Activated CD4-positive, alpha-beta T cell treated with anti-CD3 and anti-CD28 coated beads for 4 hours (primary cell): ENCODE measurements around the gene MTA1.

ENCODE experiments used
- DNase-seq, 2 donors: peaks; one replicate each; pipeline ENCODE4 v3.0.0-alpha.2; 2020

Gene MTA1

DNA sequence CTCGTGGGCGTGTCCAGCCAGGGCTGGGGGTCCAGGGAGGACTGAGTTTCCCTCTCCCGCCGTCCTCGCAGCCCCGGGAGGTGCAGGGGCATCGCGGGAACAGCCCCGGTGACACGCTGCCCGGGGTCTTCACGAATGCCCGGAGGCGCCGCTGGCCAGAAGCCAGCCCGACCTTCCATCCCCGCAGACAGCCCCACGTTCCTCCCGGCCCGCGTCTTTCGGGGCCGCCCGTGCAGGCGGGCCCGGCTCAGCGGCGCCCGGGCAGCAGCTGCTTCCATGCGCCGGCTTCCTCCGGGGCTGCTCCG is 70.6 kb downstream of the MTA1 start:
- no peak for DNase-seq

DNA sequence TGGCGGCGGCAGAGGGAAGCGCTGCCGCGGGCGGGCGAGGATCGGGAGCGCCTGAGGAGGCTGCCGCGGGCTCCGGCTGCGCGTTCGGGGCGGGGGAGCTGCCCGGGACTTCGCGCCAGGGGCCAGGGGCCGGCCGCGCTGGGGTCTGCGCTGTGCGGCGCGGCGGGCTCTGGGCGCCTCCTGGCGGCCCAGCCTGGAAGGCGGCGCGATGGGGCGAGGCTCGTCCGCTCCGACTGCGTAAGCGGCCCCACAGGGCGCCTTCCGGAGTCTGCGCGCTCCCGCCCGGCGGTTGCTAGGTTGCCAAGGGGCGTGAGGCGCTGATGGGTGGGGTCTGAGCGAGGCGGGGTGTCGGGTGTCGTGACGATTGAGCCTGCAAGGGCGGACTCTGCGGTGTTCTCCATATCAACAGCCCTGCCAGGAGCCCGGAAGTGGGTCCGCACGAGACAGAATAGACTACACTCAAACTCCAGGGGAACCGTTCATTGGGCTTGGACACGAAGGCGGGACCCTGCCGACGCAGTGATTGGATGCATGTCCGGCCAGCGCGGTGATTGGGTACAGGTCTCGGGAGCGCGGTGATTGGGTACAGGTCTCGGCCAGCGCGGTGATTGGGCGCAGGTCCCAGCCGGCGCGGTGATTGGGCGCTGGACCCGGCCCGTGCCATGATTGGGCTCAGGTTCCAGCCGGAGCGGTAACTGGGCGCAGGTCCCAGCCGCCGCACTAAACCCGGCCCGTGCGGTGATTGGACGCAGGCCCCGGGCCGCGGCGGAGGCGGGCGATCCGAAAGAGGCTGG is 71.1 kb downstream of the MTA1 start, which contains the start of gene TEDC1:
TEDC1 (plus strand) TSS at position 675 of the 794 bp plus-strand sequence. CDS start 130 bp downstream, outside the sequence.
- DNase-seq, result peak; percentile 97 to 99

DNA sequence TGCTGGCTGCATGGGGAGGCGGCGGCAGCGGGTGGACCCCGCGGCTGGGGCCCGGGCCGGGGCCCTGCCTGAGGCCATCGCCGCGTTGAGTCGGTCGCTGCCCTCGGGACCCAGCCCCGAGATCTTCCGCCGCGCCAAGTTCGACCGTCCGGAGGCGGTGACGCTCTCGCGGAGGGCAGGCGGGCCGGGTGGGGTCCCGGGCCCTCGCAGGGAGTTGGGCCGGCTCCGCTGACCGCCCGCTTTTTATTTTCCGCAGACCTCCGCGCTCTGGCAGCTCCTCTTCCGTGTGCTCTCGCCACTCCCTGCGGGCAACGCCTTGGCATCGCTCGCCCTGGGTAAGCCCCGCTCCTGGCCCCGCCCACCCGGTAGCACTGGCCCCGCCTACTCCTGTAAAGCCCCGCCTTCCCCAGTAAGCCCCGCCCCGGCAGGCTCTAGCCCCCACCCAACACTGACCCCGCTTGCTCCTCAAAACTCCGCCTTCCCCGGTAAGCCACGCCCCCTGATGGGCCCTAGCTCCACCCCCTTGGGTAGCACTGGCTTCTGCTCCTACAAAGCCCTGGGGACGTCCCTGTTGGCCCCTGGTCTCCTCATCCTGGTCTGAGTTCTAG is 71.8 kb downstream of the MTA1 start:
- DNase-seq, result peak; percentile 80

DNA sequence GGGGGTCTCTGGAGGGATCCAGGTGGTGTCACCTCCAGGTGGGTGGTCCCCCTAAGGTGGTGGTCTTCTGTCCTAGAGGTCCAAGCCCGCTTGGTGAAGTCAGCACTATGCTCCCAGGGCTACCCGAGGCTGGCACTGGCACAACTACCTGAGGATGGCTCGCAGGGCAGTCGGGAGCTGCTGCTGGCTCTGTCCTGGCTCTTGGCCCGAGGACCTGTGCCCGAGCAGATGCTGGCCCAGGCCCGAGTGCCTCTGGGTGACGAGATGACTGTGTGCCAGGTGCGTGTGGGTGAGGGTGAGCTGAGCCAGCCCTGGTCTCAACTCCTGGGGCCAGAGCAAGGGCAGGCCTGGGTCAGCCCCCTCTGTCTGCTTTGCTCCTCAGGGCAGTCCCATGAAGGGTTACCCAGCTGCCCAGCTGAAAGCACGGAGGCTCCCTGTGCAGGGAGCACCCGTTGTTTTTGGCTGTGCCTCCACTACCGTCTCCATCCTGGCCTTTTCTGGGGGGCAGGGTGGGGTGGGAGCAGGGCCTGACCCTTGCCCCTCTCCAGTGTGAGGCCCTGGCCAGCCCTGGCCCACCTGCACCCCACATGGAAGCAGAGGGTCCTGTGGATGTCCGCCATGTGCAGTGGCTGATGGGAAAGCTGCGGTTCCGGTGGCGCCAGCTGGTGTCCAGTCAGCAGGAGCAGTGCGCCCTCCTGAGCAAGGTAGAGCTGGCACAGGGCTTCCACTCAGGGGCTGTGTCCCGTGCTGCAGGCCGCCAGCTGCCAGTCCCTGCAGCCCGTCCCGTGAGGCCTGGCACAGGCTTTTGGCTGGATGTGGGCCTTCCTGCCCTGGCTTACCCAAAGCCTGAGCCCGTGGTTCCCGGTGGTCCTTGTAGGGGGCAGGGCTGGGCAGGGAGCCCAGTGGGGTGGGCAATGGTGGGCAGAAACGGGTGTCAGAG is 72.7 kb downstream of the MTA1 start:
- peak in 1 of 2 donors; percentile 8 for DNase-seq

DNA sequence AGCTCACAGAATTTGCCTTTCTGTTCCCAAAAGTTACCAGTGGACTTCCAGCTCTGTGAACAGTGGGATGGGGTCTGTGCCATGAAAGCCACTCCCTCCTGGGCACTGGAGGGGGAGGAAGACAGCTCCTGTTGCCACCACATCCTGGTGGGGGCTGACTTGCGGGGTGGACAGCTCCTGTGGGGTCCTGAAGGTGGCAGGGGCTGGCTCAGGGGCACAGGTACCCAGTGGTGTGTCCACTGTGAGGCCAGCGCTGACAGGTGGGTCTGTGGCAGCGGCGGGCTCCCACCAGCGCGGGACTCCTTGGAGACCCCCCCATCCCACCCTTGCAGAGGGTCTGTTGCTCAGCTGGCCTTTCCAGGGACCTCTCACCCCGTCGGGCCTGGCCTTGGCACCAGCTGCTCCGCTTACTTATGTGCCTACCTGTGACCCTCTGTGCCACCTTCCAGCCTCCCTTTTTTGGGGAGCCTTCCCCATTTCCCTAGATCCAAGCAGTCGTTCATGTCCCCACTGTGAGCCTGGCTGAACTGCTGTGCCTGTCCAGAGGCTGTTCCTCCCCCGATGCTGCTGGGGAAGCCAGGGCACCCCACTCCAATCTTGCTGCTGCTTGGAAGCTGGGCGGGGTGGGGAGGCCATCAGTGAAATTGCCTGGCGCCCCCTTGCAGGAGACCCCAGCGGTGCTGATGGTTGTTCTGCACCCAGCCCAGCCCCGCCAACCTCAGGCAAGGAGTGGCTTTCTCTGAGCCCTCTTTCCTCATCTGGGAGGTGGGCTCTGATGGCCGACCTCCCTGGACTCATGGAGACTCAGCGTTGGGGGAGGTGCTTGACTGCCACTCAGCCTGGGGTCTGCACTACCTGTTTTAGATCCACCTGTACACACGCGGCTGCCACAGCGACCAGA is 73.6 kb downstream of the MTA1 start:
- no peak for DNase-seq

DNA sequence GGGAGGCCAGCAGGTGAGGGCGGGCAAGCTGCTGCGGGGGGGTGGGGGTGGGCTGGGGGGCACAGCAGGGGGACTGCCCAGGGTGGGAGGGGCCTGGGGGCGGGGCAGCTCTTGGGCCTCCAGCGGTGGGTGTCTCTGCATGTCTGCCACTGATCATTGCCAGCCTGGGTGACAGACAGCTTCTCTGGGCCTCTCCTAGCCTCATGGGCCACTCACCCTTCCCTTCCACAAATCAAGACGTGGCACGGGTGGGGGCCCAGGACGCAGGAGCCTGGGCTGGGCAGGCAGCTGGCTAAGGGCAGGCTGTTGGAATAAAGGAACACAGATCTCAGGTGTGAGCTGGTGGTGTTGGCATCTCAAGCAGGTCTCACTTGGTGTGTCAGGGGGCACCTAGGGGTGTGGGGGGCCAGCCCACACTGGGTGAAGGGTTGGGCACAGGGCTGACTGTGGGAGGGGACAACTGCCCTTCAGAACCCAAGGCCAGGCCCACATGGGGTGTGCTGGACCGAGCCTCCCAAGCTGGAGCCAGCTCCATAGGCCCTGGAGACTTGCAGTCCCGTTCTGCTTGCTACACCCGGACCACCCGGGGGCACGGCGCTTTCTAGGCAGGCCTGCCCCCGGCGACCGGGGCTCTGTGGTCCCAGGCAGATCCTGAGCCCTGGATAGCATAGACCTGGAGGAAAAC is 74.4 kb downstream of the MTA1 start:
- DNase-seq, result no peak

DNA sequence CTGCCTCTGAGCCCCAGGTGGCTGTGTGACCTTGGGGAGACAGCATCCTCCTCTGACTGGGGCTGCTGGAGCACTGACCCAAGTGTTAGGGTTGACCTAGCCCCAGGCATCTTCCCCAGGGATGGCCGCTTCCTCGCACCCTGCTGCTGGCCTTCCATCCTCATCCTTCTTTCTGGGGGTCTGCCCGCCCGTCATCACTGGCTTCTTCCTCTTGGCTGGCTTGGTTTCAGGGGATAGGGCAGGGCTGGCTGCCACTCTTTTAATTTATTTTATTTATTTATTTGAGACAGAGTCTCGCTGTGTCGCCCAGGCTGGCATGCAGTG is 74.9 kb downstream of the MTA1 start:
- DNase-seq, result no peak

DNA sequence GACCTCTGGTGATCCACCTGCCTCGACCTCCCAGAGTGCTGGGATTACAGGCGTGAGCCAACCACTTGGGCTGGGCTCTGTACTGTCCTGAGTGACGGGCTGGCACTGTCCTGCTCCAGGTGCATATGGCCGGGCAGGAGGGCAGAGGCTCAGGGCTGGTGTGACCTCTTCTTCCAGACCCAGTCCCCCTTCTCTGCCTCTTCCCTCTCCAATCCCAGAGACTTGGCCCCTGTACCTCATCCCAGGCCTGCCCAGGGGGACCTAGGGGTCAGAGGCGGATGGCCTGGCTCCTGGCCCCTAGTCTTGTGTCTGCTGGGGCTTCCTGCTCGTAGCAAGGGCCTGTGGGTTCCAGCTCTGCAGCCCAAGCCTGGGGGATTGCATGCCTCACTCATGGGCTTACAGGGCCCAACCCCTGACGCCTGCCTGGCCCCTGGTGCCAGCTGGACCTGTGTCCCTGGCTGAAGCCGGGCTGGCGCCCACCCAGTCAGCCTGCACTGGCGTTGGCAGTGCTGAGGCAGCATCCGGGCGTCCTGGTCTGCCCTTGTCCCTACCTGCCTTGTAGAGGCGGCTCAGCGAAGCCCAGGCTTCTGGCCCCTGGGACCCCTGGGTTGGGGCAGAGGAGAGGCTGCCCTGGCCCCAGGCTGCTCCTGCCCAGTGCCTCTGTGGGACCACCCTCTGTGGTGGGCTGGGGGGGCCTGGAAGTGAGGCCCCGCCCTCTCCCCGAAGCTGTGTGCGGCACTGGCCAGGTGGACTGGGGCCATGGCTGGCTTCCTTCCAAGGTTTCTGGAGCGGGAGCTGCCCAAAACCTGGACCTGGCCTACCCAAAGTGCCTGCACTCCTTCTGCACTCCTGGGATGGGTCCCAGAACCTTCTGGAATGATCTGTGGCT is 75.7 kb downstream of the MTA1 start:
- peak in 1 of 2 donors; percentile 4 for DNase-seq

DNA sequence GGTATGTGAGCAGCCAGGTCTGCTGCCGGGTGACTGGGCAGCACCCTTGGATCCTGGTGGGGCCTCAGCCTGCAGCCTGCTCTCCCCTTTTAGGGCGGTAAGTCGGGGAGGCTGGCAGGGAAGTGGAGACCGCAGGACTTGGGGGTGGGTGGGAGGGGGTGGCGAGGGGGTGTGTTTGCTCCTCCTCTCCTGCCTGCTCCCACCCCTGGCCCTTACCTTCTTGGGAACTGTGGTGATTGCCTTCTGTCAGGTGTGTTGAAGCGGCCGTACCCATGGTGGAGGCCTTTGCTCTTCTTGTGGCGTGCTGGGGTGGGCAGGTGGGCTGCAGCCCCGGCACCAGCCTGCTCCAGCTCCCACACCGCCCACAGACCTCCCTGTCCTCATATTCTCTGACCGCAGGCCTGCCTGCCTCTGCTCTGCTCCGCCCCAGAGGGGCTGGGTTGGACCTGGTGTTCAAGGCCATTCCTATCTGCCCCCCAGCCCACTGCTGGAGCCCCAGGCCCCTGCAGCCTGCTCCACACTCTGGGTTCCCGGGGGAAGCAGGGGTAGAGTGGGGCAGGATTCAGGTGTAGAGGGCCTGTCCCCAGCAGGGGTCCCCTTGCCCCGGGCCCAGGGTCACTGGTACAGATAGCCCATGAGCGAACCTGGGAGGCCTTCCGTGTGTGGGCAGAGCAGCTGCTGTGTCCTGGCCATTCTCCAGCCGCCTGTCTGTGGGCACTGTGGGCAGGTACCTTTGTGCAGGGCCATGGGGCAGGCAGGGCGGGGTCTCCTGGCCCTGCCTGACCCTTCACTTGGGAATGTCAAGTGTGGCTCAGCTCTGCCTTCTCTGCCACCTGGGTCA is 76.6 kb downstream of the MTA1 start:
- DNase-seq, result no peak

DNA sequence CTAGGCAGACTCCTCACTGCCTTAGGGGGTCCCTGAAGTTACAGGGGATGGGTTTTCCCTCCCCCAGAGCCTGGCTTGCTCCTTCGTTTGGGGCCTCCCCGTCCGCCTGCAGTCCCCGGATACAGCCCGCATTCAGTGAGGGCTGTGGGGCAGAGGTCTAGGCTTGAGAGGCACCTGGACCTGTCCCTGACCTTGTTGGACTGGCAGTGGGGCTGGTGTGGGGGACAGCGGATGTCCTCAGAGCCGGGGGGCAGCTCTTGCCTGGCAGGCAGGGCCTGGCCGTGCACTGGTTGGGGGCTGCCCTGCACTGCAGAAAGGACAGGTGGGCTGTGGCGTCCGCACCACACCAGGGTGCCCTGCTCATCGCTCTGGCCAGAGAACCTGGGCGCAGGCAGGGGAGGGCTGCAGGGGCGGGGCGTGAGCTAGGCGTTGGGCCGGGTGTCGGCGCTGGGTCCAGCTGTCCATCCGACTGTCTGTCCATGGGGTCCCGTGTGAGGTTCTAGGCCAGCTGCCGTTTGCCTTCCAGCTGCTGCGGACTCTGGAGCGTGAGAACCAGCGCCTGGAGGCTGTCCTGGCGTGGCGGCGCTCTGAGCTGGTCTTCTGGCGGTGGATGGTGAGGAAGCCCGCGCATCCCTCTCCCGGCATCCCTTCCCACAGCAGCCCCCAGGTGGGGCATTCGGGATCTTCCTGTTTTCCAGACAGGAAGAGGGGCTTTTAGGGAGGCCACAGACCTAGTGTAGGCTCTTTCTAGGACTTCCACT is 77.4 kb downstream of the MTA1 start:
- no peak for DNase-seq

DNA sequence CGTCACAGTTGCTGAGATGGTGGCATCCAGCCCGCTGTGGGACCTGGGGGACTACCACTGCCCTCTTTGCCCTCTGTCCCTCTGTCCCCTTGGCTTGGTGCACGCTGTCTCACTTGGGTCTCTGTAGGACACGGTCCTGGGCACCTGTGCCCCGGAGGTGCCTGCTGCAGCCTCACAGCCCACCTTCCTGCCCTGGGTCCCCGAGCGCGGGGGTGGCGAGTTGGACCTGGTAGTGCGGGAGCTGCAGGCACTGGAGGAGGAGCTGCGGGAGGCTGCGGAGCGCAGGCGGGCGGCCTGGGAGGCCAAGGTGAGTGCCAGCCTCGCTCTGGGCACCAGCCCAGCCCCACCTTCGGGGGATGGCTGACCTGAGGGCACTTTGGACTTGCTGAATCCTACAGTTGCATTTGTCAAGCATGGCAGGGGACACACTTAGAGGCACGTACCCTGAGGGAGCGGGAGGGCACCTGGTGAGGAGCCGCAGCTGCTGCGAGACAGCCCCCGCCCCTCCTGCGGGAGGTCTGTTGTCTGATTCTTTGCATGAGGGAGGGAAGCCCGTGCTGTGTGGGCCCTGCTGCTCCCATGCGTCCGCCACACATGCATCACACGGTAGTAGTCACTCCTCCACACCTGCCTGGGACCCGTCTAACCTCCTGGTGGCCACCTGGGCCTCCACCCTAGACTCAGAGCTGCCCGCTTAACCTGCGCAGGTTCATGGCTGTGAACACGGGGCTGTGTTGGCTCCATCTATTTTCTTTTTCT is 78.2 kb downstream of the MTA1 start:
- no peak for DNase-seq

DNA sequence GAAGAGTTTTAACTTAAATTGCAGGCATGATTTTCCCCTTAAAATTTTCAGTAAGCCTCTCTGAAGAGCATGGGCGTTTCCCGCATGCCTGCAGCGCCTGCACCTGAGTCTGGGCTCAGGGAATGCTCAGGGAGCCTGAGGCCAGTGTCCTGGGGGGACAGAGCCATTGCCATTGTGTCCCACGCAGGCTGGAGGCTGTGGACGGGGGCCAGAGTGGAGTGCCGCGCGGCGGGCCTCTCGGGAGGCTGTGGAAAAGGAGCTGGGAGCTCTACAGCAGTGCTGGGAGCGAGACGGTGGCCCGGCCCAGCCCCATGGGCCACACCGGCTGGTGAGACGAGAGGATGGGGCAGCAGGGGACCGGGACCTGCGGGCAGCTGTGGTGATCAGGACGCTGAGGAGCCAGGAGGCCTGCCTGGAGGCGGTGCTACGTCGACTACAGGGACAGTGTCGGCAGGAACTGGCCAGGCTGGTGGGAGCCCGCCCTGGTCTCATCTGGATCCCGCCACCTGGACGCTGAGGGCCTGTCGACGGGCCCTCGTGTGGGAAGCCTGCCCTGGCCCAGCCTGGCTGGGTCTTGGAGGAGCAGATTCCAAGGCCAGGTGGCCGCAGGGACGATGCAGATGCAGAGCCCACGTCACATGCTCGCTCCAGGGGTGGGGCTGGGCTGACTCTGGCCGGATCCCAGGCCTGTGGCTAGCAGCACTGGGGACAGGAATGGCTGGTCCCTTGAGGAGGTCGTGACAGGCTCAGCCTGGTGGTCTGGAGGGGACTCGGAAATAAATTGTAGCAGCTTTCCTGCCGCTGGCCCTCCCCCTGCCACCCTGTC is 79.0 kb downstream of the MTA1 start:
- no peak for DNase-seq

DNA sequence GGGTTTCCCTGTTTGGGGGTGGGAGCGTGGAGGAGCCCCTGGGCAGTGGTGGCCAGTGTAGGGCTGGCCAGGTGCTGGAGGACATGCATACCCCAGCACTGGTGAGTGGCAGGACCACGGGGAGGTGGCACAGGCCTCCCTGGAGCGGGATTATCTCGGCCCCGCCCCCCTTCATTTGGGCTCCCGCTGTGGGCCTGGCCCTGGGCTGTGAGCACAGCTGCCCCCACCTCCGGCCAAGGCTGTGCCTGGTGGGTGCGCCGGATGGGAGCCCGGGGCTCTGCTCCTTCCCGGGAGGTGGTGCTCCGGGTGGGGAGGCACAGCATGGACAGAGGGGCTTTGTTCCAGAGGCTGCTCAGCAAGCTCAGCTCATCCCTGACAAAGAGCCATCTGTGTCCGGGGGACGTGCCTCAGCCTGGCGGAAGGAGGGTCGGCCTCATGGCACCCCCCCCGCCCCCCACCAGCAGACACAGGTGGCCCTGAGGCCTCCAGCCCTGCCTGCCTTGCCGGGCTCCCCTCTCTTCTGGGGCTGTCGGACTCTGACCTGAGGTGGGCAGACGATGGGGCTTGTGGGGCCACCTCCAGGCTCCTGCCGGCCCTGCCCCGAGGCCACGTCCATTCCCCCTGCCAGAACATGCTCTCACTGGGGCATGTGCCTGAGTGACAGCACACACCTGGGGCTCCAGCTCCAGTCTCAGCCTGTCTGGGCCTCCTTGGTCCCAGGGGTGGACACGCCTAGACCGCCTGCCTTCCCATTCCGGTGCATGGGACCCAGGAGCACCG is 79.8 kb downstream of the MTA1 start:
- no peak for DNase-seq

DNA sequence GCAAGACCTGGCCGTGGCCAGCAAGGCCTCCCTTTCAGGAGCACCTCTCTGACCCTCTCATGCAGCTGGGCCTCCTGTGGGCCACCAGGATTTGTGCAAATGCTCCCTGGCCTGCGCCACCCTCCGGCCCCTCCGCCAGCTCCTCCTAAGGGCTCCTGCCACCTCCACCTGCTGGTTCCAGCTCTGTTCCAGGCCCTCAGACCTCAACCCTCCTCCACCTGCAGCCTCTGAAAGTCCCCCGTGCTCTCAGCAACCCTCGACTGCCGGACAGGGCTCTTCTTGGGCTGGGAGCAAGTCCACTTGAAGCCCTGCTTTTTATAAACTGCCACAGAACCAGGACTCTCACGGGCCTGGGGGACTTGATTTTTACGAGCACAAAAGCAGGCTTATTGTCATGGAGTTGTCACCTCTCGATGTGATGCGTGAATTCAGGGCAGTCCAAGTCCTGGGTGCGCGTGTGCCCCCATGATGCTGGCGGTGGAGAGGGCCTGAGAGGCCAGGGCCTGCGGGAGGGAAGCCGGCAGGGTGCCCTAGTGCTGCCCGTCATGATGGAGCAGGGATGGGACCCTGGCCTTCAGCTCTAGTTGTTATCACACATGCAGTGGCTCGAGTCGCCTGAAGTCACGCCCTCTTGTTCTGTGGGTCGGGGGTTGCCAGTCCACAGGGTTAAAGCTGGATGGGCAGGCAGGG is 80.6 kb downstream of the MTA1 start:
- DNase-seq, result no peak

DNA sequence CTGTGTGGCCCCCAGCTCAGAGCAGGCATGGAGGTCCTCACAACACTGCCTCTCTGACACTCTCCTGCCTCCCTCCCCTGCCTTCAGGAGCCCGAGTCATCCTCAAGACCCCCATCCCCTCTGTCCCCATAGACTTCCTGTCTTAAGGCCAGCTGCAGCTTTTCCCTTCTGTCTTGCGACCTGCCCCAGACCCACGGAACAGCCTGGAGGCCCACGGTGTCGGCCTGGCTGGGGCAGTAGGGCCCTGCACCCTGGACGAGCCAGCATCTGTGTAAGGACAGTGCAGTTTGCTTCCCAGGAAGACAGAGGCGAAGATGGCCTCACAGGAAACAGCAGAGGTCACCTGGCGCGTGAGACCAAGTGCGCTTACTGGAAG is 81.1 kb downstream of the MTA1 start:
- no peak for DNase-seq
